CD4-positive, alpha-beta T cell (primary cell): ENCODE data around the gene C9. TPM values are rescaled to one million over a fixed set of nuclear protein-coding genes. Genes with fewer than 3 reads are reported as not detected.
"Not testable (repeated sequence)": the region's sequence is repeated elsewhere in the genome, so short reads cannot be mapped to it uniquely, and the experiment has no call there.

ENCODE experiments used
- ATAC-seq: fragments of 200-7000 bp; cut with Tn5 transposase; one replicate; pipeline ENCODE4 v1.10.0; 2022; ENCODE audit warnings: mild to moderate bottlenecking; ENCODE audit not compliant: poor library complexity
- CTCF ChIA-PET: fragments of 350-600 bp; sonication (Branson Sonifier 250); formaldehyde crosslinking; loops from one replicate; lab custom pipeline; 2021; ENCODE audit warnings: antibody characterized with exemption, inconsistent platforms; lab: Charles Lee
- POLR2A ChIA-PET: fragments of 350-600 bp; sonication (Branson Sonifier 250); formaldehyde crosslinking; loops from one replicate; lab custom pipeline; 2021; ENCODE audit warnings: antibody characterized with exemption, inconsistent platforms; lab: Charles Lee
- DNase-seq, 14 experiments: peaks; one replicate each; pipeline ENCODE4 v3.0.0-alpha.2; 2013 to 2020; ENCODE audit warnings: mixed read lengths in 2 of 14
- H3K27ac ChIP-seq, 2 donors: one replicate each; pipeline versions ENCODE4 v1.5.1 to v1.7.0; 2013; ENCODE audit warnings: low read length in 2 of 2, low read depth in 1 of 2, mild to moderate bottlenecking in 1 of 2
- H3K27me3 ChIP-seq, 2 experiments: 1 replicate in 1 of 2; 2 replicates in 1 of 2; pipeline versions ENCODE4 v1.6.1 to v1.7.0; 2013; ENCODE audit warnings: low read length in 2 of 2, control low read depth in 1 of 2, mild to moderate bottlenecking in 1 of 2, moderate library complexity in 1 of 2; ENCODE audit not compliant: insufficient read depth in 2 of 2, control insufficient read depth in 1 of 2
- H3K36me3 ChIP-seq: one replicate; pipeline ENCODE4 v1.6.1; 2013; ENCODE audit warnings: low read length, control low read depth; ENCODE audit not compliant: insufficient read depth
- H3K4me1 ChIP-seq: one replicate; pipeline ENCODE4 v1.6.1; 2013; ENCODE audit warnings: low read length, control low read depth; ENCODE audit not compliant: insufficient read depth
- H3K4me3 ChIP-seq: one replicate; pipeline ENCODE4 v1.5.1; 2013; ENCODE audit warnings: mild to moderate bottlenecking, low read length, moderate library complexity
- H3K9me3 ChIP-seq, 2 experiments: 1 replicate in 1 of 2; 2 replicates in 1 of 2; pipeline versions ENCODE4 v1.6.1 to v1.7.0; 2013; ENCODE audit warnings: low read length in 2 of 2, mild to moderate bottlenecking in 2 of 2, control low read depth in 1 of 2, moderate library complexity in 1 of 2; ENCODE audit not compliant: control insufficient read depth in 1 of 2, insufficient read depth in 1 of 2
- H3K27ac Mint-ChIP-seq: one replicate; pipeline ENCODE4 v1.8.0; 2020; ENCODE audit warnings: mixed read lengths
- H3K27me3 Mint-ChIP-seq: one replicate; pipeline ENCODE4 v1.8.0; 2021; ENCODE audit warnings: mixed read lengths
- H3K36me3 Mint-ChIP-seq: one replicate; pipeline ENCODE4 v1.8.0; 2021; ENCODE audit warnings: low read depth, mixed read lengths
- H3K4me1 Mint-ChIP-seq: one replicate; pipeline ENCODE4 v1.8.0; 2021; ENCODE audit warnings: low read depth, mixed read lengths
- H3K4me3 Mint-ChIP-seq: one replicate; pipeline ENCODE4 v1.8.0; 2020; ENCODE audit warnings: mild to moderate bottlenecking, mixed read lengths
- H3K9me3 Mint-ChIP-seq: one replicate; pipeline ENCODE4 v1.8.0; 2020; ENCODE audit warnings: mixed read lengths
- intact Hi-C, 2 experiments: fragments of 100-400 bp; cut with DNase I in 1 of 2; cut with micrococcal nuclease in 1 of 2; formaldehyde crosslinking; loops; one replicate each; pipeline versions ENCODE4 v1.15.1 to v1.9.0; 2023 to 2025; cut with DNase I, micrococcal nuclease
- total RNA-seq, 174 experiments: library from RNA in 2 of 174; stranded (reverse) in 2 of 174; gene quantifications; one replicate each; pipeline ENCODE4 v1.2.3 and lab custom pipeline; 2021 to 2026
- TF ChIP-seq, protein P1 (sequence below): fragments of 200-600 bp; IDR thresholded peaks from one replicate; pipeline ENCODE4 v1.8.0; 2022; ENCODE audit warnings: antibody characterized with exemption, mild to moderate bottlenecking

The C9 gene
- total RNA-seq, 2 experiments from 2014 or later, result not detected

DNA sequence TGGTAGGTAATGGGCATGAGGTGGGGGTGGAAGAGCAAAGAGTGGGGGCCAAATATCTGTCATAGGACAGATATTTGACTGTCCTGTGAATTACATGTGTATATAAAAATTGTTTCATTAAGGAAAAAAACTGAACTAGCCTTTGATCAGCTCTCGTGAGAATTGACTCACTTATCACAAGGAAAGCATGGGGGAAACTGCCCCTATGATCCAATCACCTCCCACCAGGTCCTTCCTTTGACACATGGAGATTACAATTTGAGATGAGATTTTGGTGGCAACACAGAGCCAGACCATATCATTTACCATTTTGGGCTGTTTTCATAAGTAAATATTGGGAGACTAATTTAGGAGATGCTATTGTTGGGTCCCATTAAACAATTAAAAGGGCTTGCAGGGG lies 81.7 kb downstream of the C9 start:
- peaks cover 33% of the 10 kb centered on the region for H3K36me3 Mint-ChIP-seq
- Histone ChIP-seq H3K4me3 (no peak overlapping the region), H3K4me1 (peaks cover 9% of the 10 kb centered on the region), H3K9me3 (peaks cover 0 to 8% of the 10 kb centered on the region in 2 experiments), H3K36me3 (no peaks in the 10 kb centered on the region), H3K27ac (no peak overlapping the region), H3K27me3 (no peaks in the 10 kb centered on the region)
- ChIA-PET CTCF (interaction anchor here (0.6 to 5.2 kb wide), 17 partner anchors 11 to 267 kb away, joined by 3 to 53 read pairs (median 5); no protein-coding TSS in a partner anchor), POLR2A (interaction anchor here (0.6 to 3.7 kb wide), 11 partner anchors 8 to 141 kb away, joined by 3 to 32 read pairs (median 4); no protein-coding TSS in a partner anchor)
- intact Hi-C loops, result loop anchor here (2.0 to 10.0 kb wide), 4 partner anchors 80 to 278 kb away; no protein-coding TSS in a partner anchor
- DNase-seq (no peak), ATAC-seq (no peak)
- no peak overlapping the region for H3K4me3 Mint-ChIP-seq
- peaks cover 9% of the 10 kb centered on the region for H3K27me3 Mint-ChIP-seq
- TF ChIP-seq, protein P1, sequence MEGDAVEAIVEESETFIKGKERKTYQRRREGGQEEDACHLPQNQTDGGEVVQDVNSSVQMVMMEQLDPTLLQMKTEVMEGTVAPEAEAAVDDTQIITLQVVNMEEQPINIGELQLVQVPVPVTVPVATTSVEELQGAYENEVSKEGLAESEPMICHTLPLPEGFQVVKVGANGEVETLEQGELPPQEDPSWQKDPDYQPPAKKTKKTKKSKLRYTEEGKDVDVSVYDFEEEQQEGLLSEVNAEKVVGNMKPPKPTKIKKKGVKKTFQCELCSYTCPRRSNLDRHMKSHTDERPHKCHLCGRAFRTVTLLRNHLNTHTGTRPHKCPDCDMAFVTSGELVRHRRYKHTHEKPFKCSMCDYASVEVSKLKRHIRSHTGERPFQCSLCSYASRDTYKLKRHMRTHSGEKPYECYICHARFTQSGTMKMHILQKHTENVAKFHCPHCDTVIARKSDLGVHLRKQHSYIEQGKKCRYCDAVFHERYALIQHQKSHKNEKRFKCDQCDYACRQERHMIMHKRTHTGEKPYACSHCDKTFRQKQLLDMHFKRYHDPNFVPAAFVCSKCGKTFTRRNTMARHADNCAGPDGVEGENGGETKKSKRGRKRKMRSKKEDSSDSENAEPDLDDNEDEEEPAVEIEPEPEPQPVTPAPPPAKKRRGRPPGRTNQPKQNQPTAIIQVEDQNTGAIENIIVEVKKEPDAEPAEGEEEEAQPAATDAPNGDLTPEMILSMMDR, result no peak
- H3K4me1 Mint-ChIP-seq, result peaks cover 44% of the 10 kb centered on the region
- no peaks in the 10 kb centered on the region for H3K9me3 Mint-ChIP-seq
- peak overlapping the region; percentile 67 for H3K27ac Mint-ChIP-seq

DNA sequence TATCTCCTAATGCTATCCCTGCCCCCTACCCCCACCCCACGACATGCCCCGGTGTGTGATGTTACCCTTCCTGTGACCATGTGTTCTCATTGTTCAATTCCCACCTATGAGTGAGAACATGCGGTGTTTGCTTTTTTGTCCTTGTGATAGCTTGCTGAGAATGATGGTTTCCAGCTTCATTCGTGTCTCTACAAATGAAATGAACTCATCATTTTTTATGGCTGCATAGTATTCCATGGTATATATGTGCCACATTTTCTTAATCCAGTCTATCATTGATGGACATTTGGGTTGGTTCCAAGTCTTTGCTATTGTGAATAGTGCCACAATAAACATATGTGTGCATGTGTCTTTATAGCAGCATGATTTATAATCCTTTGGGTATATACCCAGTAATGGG lies 88.4 kb downstream of the C9 start:
- H3K36me3 ChIP-seq, H3K4me3 ChIP-seq, H3K9me3 ChIP-seq, H3K27me3 ChIP-seq, H3K27me3 Mint-ChIP-seq, H3K9me3 Mint-ChIP-seq, ATAC-seq, intact Hi-C loops, DNase-seq: not testable (repeated sequence)
- ChIA-PET POLR2A (interaction anchor here (2.0 kb wide), 1 partner anchor 97 kb away, joined by 13 read pairs; no protein-coding TSS in a partner anchor), CTCF (interaction anchor here (3.1 kb wide), 1 partner anchor 58 kb away, joined by 23 read pairs; no protein-coding TSS in a partner anchor)
- Histone ChIP-seq H3K27ac (peak overlapping the region in 1 of 2 donors; percentile 80), H3K4me1 (peaks cover 22% of the 10 kb centered on the region)
- Mint-ChIP-seq H3K36me3 (peaks cover 22% of the 10 kb centered on the region), H3K27ac (peak overlapping the region; percentile 97), H3K4me1 (peaks cover 63% of the 10 kb centered on the region), H3K4me3 (peak overlapping the region; percentile 51)

DNA sequence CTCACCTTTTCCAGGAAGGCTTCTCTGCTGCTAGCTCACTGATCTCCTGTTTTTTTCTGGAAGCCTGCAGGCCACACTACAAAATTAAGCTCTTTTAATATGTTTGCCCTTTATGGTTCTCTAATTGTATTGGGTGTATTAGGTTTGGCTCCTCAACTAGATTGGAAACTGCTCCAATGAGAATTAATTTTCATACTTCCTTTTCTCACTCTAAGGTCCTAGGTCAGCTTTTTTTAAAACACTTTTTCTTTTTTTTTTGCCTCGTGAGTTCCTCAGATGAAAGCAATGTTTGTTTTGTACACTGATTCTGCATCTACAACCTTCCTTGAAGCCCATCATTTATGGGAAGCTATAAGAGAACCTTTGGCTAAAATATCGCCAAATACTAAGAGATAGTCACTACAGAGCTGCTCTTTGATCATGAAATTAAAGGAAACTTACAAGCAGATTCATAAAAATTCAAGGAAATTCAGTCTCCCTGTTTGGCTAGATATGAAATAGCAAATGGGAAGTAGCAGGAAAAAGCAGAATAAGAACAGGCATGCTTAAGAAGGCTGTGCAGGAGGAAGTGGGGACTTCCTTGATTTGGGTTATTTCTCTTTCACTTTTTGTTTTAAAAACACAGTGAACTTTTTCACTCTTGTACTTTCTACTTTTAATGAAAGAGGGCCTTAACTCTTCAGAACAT lies 89.8 kb downstream of the C9 start:
- Mint-ChIP-seq H3K4me3 (peak overlapping the region; percentile 84), H3K9me3 (no peaks in the 10 kb centered on the region), H3K27ac (peak overlapping the region; percentile 97), H3K27me3 (no peaks in the 10 kb centered on the region), H3K36me3 (peaks cover 15% of the 10 kb centered on the region), H3K4me1 (peaks cover 55% of the 10 kb centered on the region)
- Histone ChIP-seq H3K4me1 (peaks cover 28% of the 10 kb centered on the region), H3K27ac (peak overlapping the region; percentile 47 to 80), H3K36me3 (no peaks in the 10 kb centered on the region), H3K4me3 (peak overlapping the region; percentile 35), H3K27me3 (no peaks in the 10 kb centered on the region), H3K9me3 (no peaks in the 10 kb centered on the region)
- intact Hi-C loops, result no loop called here
- TF ChIP-seq, protein P1, result no peak
- ChIA-PET POLR2A (interaction anchor here (0.6 to 2.9 kb wide), 18 partner anchors 8 to 154 kb away, joined by 3 to 55 read pairs (median 3); no protein-coding TSS in a partner anchor), CTCF (interaction anchor here (1.4 to 3.1 kb wide), 2 partner anchors 57 to 96 kb away, joined by 4 to 23 read pairs; no protein-coding TSS in a partner anchor)
- peak in 4 of 14 experiments; percentile 23 to 80 (median 67) for DNase-seq
- ATAC-seq, result peak; percentile 69
